HepG2 (cell line): ENCODE data around the gene ACSS1. TPM values are rescaled to one million over a fixed set of nuclear protein-coding genes. Genes with fewer than 3 reads are reported as not detected.

Experiments
- CEBPG ChIP-seq: IDR thresholded peaks from 2 replicates; pipeline ENCODE4 v1.6.1; 2016
- HNRNPK ChIP-seq: fragments of 200-400 bp; formaldehyde crosslinking; IDR thresholded peaks from 2 replicates; pipeline ENCODE4 v1.6.1; 2018; ENCODE audit warnings: low read length, low read depth, moderate library complexity, mild to moderate bottlenecking; ENCODE audit not compliant: poor library complexity, severe bottlenecking
- KAT2B ChIP-seq: fragments of 150-350 bp; IDR thresholded peaks from 2 replicates; pipeline ENCODE4 v1.6.1; 2014; ENCODE audit warnings: low read depth, low read length, borderline replicate concordance
- KLF16 ChIP-seq, 2 experiments: sonication (generic) in 1 of 2; formaldehyde crosslinking in 1 of 2; IDR thresholded peaks; 2 replicates each; pipeline versions ENCODE4 v1.6.1 to v1.8.0; 2016 to 2023; ENCODE audit warnings: missing genetic modification reagents in 2 of 2, missing compliant biosample characterization in 1 of 2
- MAZ ChIP-seq, 2 experiments: sonication (generic) in 1 of 2; formaldehyde crosslinking in 1 of 2; IDR thresholded peaks; 2 replicates each; pipeline versions ENCODE4 v1.5.0 to v1.6.1; 2012 to 2020; ENCODE audit warnings: low read depth in 2 of 2, mild to moderate bottlenecking in 2 of 2, borderline replicate concordance in 1 of 2, improper control_type of control experiment in 1 of 2, low read length in 1 of 2, missing genetic modification reagents in 1 of 2, moderate library complexity in 1 of 2
- RXRB ChIP-seq: IDR thresholded peaks from 2 replicates; pipeline ENCODE4 v1.6.1; 2016; ENCODE audit warnings: borderline replicate concordance, missing genetic modification reagents, missing compliant biosample characterization
- SNRNP70 ChIP-seq: fragments of 200-400 bp; formaldehyde crosslinking; IDR thresholded peaks from 2 replicates; pipeline ENCODE4 v1.6.1; 2017; ENCODE audit warnings: mild to moderate bottlenecking, low read depth, low read length, moderate library complexity
- SOX6 ChIP-seq, 2 experiments: fragments of 450-650 bp in 1 of 2; sonication (generic) in 1 of 2; formaldehyde crosslinking in 1 of 2; IDR thresholded peaks; 2 replicates each; pipeline versions ENCODE4 v1.4.0 to v1.6.1; 2017 to 2020; ENCODE audit warnings: antibody characterized with exemption in 1 of 2, mild to moderate bottlenecking in 1 of 2, missing genetic modification reagents in 1 of 2
- TAF1 ChIP-seq: sonication (generic); formaldehyde crosslinking; IDR thresholded peaks from 2 replicates; pipeline ENCODE4 v1.4.0; 2020; ENCODE audit warnings: missing genetic modification reagents
- TGIF2 ChIP-seq: IDR thresholded peaks from 2 replicates; pipeline ENCODE4 v1.6.1; 2016; ENCODE audit warnings: control low read depth, missing compliant biosample characterization
- THAP9 ChIP-seq: sonication (generic); formaldehyde crosslinking; IDR thresholded peaks from 2 replicates; pipeline ENCODE4; 2020; ENCODE audit warnings: missing genetic modification reagents, mild to moderate bottlenecking, borderline replicate concordance
- YEATS4 ChIP-seq: sonication (generic); formaldehyde crosslinking; IDR thresholded peaks from 2 replicates; pipeline ENCODE4 v1.4.0; 2020; ENCODE audit warnings: missing genetic modification reagents, borderline replicate concordance
- ZFP90 ChIP-seq: sonication (generic); formaldehyde crosslinking; IDR thresholded peaks from 2 replicates; pipeline ENCODE4 v1.8.0; 2022; ENCODE audit warnings: missing genetic modification reagents, mild to moderate bottlenecking, inconsistent platforms, borderline replicate concordance
- ZFP91 ChIP-seq: sonication (generic); formaldehyde crosslinking; IDR thresholded peaks from 2 replicates; pipeline ENCODE4 v1.9.0; 2022; ENCODE audit warnings: missing genetic modification reagents, mild to moderate bottlenecking, borderline replicate concordance
- ZHX1 ChIP-seq: sonication (generic); formaldehyde crosslinking; IDR thresholded peaks from 2 replicates; pipeline ENCODE4 v1.8.1; 2022; ENCODE audit warnings: low read depth, mild to moderate bottlenecking, missing genetic modification reagents
- ZNF558 ChIP-seq: sonication (generic); formaldehyde crosslinking; IDR thresholded peaks from 2 replicates; pipeline ENCODE4 v1.9.0; 2022; ENCODE audit warnings: mild to moderate bottlenecking, missing genetic modification reagents, borderline replicate concordance
- ZNF570 ChIP-seq: sonication (generic); formaldehyde crosslinking; IDR thresholded peaks from 2 replicates; pipeline ENCODE4 v1.4.0; 2020; ENCODE audit warnings: mild to moderate bottlenecking, missing genetic modification reagents, borderline replicate concordance
- ZNF772 ChIP-seq: sonication (generic); formaldehyde crosslinking; IDR thresholded peaks from 2 replicates; pipeline ENCODE4 v1.5.0; 2020; ENCODE audit warnings: mild to moderate bottlenecking, missing genetic modification reagents
- polyA plus RNA-seq, 8 experiments: library from polyadenylated mRNA; depleted of rRNA in 3 of 8; stranded (reverse) in 7 of 8; unstranded in 1 of 8; fragments of >200 nt; fragmentation: Illumina TruSeq in 4 of 8; extraction: Trizol in 4 of 8; gene quantifications; 2 replicates each; pipeline versions ENCODE4 v1.2.1 to v1.2.3, GENCODE V29; 2011 to 2016; ENCODE audit warnings: low read depth in 4 of 8, missing spikeins in 1 of 8, mixed read lengths in 1 of 8; ENCODE audit not compliant: insufficient read depth in 1 of 8
- total RNA-seq, 5 experiments: library from RNA; depleted of rRNA; stranded (reverse); fragments of >200 nt; fragmentation: Illumina TruSeq; extraction: Trizol; gene quantifications; 2 replicates each; pipeline ENCODE4 v1.2.3, GENCODE V29; 2016; ENCODE audit warnings: low read depth in 1 of 5

The ACSS1 gene
- total and polyA plus RNA-seq, 2 of the 13 experiments (the other 11 are each of a cell fraction or from before 2014, with no cell fraction given): 15.2 to 41.6 TPM

GRCh38 chr20:25017257-25017803 is 40.6 kb downstream of the ACSS1 start (continued):
- no peak for TF ChIP-seq KAT2B
- no peak for TF ChIP-seq MAZ (IDR thresholded peaks at IDR 0.05; ENCODE audit: borderline replicate concordance, low read depth, low read length)
- no peak for TF ChIP-seq MAZ (CRISPR knock-in tag; IDR thresholded peaks at IDR 0.05; ENCODE audit: low read depth)
- no peak for TF ChIP-seq ZNF772 (CRISPR knock-in tag)
- TF ChIP-seq TGIF2 (CRISPR knock-in tag): peak; percentile 56; the same call in 1 of the 2 replicates
- no peak for TF ChIP-seq HNRNPK
- no peak for TF ChIP-seq SNRNP70
- 0 out of 4 replicates have a peak, but pooled peaks of 1 of the 2 experiments have one; percentile 34 for TF ChIP-seq KLF16 (CRISPR knock-in tag; IDR thresholded peaks at IDR 0.05)
- TF ChIP-seq ZFP91 (CRISPR knock-in tag): peak; percentile 57
- TF ChIP-seq RXRB: peak; percentile 49; the same call in 1 of the 2 replicates
- peak; percentile 80 for TF ChIP-seq ZHX1 (CRISPR knock-in tag)
- TF ChIP-seq TAF1 (CRISPR knock-in tag): no peak
- TF ChIP-seq SOX6 (IDR thresholded peaks at IDR 0.05): no peak
- TF ChIP-seq SOX6 (CRISPR knock-in tag; IDR thresholded peaks at IDR 0.05): peak; percentile 56
- TF ChIP-seq ZNF570 (CRISPR knock-in tag): no peak
- TF ChIP-seq ZFP90: 0 out of 2 replicates have a peak, but pooled peaks have one; percentile 36
- peak; percentile 52; the same call in 1 of the 2 replicates for TF ChIP-seq YEATS4 (CRISPR knock-in tag)
- TF ChIP-seq CEBPG (CRISPR knock-in tag): peak; percentile 92
- TF ChIP-seq THAP9: 0 out of 2 replicates have a peak, but pooled peaks have one; percentile 19
- TF ChIP-seq ZNF558 (CRISPR knock-in tag): no peak
